Smooth muscle cell of the brain vasculature (primary cell): ENCODE results near the gene IFNGR1.

ENCODE experiments used
- DNase-seq: peaks from one replicate; pipeline ENCODE4 v3.0.0-alpha.2; 2012; ENCODE audit warnings: low read depth, low spot score

The IFNGR1 gene

GRCh38 chr6:137175868-137176245 is 43.3 kb downstream of the IFNGR1 start:
- no peak for DNase-seq

GRCh38 chr6:137175157-137175867 is 43.9 kb downstream of the IFNGR1 start:
- DNase-seq, result no peak

- DNase-seq, result no peak
Measured at GRCh38 chr6:137173501-137173900, 45.7 kb downstream of the IFNGR1 start, which contains the start of gene IL22RA2. IL22RA2 (minus strand) TSS chr6:137173644; CDS start chr6:137161749, 11,895 bp downstream.

- no peak for DNase-seq
Measured at GRCh38 chr6:137172734-137173431, 46.3 kb downstream of the IFNGR1 start.

GRCh38 chr6:137171824-137172733 is 47.1 kb downstream of the IFNGR1 start:
- no peak for DNase-seq

- no peak for DNase-seq
Measured at GRCh38 chr6:137171053-137171374, 48.2 kb downstream of the IFNGR1 start.

GRCh38 chr6:137170266-137171052 is 48.7 kb downstream of the IFNGR1 start:
- DNase-seq, result no peak

- no peak for DNase-seq
Measured at GRCh38 chr6:137167702-137168377, 51.3 kb downstream of the IFNGR1 start.

- no peak for DNase-seq
Measured at GRCh38 chr6:137166247-137167098, 52.7 kb downstream of the IFNGR1 start.

GRCh38 chr6:137165375-137166246 is 53.6 kb downstream of the IFNGR1 start:
- no peak for DNase-seq

GRCh38 chr6:137163732-137164318 is 55.4 kb downstream of the IFNGR1 start:
- DNase-seq, result no peak

- DNase-seq, result no peak
Measured at GRCh38 chr6:137162692-137163306, 56.4 kb downstream of the IFNGR1 start.

- no peak for DNase-seq
Measured at GRCh38 chr6:137161949-137162348, 57.2 kb downstream of the IFNGR1 start.

- no peak for DNase-seq
Measured at GRCh38 chr6:137160763-137161162, 58.4 kb downstream of the IFNGR1 start.

GRCh38 chr6:137159912-137160311 is 59.3 kb downstream of the IFNGR1 start:
- DNase-seq, result no peak

GRCh38 chr6:137157601-137158000 is 61.6 kb downstream of the IFNGR1 start:
- DNase-seq, result no peak

GRCh38 chr6:137156650-137157049 is 62.5 kb downstream of the IFNGR1 start:
- DNase-seq, result no peak

- no peak for DNase-seq
Measured at GRCh38 chr6:137155830-137156229, 63.4 kb downstream of the IFNGR1 start.
